Heart left ventricle (tissue), 13 donors: Measurements from ENCODE around the gene KHDC3L.

Source experiments
- POLR2A ChIP-seq, 2 donors: fragments of 450-650 bp; IDR thresholded peaks; one replicate each; pipeline ENCODE4 v1.6.1; 2017; ENCODE audit warnings: antibody characterized with exemption in 2 of 2, mild to moderate bottlenecking in 2 of 2, moderate library complexity in 2 of 2
- TF ChIP-seq, protein P1 (sequence below), 12 donors: fragments of 200-600 bp; sonication (generic) in 4 of 12; IDR thresholded peaks; one replicate each; pipeline versions ENCODE4 v1.5.0 to v1.8.0; 2018 to 2022; ENCODE audit warnings: antibody characterized with exemption in 12 of 12, mild to moderate bottlenecking in 5 of 12
- donor health status: ischemic (EF 13 %, LVEDD 7.1; RV severe dilation, severe dysfunction).
- donor health status: DM: no; HTN: yes; CAD: no.
- donor health status: DM: no; HTN: no; CAD: no.
- donor health status: ischemic (EF 25% LVEDD 6.9; RV normal size, moderate dysfunction).
- donor health status: ischemic (EF 25% LVEDD 5.7; RV mildly dilated, moderate dysfunction).
- donor health status: ischemic (EF 35%, LVEDD 5.7; RV mildly dilated, moderate dysfunction).
- donor health status: nonischemic (EF 11% LVEDD 7.7; RV severe dilation, severe dysfunction).
- donor health status: DM: yes; HTN: yes; CAD: no.
- donor health status: PGD.
- donor health status: ischemic (EF 29% LVEDD 5.4; RV normal size, mild dysfunction).
- donor health status: nonischemic (EF 23%, LVEDD 6.1; RV moderate dilation, normal function).

DNA sequence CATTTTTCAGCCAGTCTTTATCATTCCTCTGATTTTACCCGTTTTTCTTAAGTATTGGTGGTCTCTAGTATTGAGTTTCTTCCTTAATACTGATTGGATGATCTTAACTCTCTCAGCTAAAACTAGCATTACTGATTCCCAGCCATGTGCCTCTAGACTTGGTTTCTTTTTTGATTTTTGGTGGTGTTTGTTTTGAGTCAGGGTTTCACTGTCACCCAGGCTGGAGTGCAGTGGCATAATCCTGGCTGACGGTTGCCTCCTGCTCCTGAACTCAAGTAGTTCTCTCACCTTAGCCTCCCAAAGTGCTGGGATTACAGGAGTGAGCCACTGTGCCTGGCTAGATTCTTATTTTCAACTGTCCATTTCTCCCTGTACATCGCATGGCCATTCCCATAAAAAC lies 33.3 kb upstream of the KHDC3L start:
- TF ChIP-seq POLR2A (IDR thresholded peaks at IDR 0.05), result no peak
- TF ChIP-seq, protein P1, sequence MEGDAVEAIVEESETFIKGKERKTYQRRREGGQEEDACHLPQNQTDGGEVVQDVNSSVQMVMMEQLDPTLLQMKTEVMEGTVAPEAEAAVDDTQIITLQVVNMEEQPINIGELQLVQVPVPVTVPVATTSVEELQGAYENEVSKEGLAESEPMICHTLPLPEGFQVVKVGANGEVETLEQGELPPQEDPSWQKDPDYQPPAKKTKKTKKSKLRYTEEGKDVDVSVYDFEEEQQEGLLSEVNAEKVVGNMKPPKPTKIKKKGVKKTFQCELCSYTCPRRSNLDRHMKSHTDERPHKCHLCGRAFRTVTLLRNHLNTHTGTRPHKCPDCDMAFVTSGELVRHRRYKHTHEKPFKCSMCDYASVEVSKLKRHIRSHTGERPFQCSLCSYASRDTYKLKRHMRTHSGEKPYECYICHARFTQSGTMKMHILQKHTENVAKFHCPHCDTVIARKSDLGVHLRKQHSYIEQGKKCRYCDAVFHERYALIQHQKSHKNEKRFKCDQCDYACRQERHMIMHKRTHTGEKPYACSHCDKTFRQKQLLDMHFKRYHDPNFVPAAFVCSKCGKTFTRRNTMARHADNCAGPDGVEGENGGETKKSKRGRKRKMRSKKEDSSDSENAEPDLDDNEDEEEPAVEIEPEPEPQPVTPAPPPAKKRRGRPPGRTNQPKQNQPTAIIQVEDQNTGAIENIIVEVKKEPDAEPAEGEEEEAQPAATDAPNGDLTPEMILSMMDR (IDR thresholded peaks at IDR 0.05), result no peak
